NCI-H748 (cell line): ENCODE measurements around the gene TNFRSF25.
"Not testable (repeated sequence)": the region's sequence is repeated elsewhere in the genome, so short reads cannot be mapped to it uniquely, and the experiment has no call there.

Experiments used
- DNase-seq: peaks from one replicate; lab custom pipeline; 2025; ENCODE audit not compliant: unreplicated experiment; lab: John Stamatoyannopoulos, UW

The TNFRSF25 gene

DNA sequence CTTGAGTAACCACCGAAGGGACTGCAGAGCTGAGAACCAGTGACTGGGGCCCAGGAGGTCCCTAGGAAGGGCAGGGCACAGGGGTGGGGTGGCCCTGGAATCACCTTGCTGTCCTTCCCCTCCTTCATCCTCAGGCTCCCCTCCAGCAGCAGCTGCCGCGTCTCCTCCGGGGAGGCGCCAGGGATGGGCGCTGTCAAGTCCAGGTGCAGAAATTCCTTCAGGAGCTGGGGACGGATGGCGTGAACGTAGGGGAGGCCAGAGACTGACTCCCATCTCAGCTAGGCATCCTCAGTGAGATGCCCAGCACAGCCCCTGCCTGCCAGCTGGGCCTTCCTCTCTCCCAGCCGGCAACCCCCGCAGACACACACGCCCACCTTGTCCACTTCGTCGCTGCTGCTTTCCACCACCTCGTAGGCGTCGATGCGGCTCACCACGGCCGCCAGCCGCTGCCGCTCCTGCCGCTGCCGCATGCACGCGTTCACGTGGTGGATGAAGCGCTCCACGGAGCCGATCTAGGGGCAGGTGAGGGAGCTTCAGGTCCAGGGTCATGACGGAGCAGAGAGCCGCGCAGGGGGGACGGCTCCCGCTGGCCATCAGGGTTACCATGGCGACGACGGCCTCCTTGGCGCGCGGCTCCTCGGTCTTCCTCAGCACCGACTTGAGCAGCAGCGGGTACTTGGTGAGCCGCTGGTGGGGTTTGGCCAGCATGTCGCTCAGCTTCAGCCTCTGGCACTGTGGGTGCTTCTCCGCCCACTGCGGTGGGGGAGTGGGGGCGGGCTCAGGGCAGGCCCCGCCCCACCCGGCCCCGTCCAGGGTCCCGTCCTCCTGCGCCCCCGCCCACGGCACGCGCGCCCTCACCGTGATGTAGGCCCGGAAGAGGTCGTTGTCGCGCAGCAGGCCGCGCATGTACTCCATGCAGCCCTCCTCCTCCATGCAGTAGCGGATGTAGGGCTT is 4.4 kb upstream of the TNFRSF25 start:
- DNase-seq, result no peak

DNA sequence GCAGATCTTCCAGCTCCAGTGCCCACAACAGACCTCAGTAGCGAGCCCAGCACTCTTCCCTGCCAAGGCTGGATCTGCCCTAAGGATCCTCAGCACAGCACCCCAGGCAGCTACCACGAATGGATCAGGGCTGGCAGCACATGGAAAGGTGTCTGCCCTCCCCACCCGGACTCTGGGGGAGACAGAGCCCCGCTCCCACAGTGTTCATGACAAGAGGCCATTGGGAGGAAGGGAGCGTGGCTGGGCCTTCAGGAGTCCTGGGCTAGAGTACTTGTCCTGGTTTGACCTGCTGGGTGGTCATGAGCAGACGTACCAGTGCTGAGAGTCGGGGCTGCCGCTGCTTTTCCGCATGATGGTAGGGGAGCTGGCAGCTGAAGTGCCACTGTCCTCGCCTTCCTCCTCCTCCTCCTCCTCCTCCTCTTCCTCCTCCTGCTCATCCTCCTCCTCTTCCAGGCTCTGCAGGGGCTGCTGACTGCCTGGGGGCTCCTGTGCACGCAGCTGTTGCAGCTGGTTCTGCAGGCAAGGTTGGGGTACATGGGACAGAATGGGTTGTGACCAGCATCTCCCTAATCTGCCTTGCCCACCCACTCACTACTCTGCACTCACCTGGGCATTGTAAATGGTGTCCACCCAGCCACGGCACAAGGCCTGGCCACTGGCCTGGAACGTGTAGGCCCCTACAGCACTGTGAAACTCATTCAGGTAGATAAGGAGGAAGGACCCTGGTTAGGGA is 2.9 kb upstream of the TNFRSF25 start:
- no peak for DNase-seq

DNA sequence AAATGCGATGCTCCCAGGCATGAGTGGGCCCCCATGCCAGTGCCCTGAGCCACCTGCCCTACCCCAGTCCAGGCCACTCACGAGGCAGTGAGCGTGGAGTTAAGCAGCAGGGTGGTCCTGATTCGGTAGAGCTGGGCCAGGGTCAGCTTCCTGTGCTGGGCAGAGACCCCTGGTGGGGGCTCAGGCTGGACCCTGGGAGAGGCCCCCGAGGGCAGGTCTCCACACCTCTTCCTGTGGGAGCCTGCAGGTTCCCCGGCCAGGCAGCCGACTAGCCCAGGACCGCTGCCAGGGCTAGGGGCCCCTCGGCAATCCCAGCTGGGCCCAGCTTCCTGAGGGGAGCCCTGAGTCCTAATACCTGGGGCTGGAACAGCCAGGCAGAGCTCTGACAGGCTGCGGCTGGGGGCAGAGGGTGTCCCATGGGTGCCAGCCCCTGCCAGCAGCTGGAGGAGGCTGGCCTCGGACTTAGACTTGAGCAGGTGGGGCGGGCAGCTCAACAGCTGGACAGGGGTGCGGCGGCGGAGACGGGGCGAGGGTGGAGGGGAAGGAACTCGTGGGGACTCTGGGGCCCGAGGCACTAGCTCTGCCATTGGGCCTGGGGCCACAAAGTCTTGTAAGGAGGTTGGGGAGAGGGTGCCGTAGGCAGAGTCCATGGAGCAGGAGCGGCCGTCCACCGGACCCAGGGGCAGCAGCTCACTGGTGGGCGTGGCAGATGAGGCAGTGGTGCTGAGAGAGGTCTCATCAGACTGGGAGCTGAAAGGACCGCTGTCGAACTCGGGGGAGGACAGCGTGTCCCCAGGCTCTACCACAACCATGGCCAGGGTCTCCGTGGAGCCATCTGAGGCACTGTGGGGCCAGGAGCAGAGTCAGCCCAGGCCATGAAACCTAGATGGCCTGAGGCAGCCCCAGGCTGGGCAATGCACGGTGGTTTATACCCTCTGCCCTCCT is 2.0 kb upstream of the TNFRSF25 start:
- DNase-seq, result no peak

DNA sequence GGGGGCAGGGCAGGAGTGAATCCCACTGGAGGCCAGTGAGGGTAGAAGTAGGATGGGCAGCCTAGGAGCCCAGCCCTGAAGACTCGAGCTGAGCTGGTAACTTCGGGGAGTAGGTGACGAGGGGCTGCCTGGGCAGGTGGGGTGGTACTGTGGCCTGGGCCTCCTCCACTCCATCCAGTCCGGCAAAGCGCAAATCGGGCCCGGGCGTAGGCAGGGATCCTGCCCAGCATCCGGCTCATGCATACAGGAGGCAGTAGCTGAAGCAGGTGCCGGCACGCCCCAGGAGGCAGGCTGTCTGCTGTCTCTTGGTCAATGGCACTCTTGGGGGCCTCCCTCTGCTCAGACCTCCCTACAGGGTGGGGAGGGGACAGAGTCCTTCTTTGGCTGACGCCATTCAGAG is 1.3 kb upstream of the TNFRSF25 start:
- DNase-seq, result no peak

DNA sequence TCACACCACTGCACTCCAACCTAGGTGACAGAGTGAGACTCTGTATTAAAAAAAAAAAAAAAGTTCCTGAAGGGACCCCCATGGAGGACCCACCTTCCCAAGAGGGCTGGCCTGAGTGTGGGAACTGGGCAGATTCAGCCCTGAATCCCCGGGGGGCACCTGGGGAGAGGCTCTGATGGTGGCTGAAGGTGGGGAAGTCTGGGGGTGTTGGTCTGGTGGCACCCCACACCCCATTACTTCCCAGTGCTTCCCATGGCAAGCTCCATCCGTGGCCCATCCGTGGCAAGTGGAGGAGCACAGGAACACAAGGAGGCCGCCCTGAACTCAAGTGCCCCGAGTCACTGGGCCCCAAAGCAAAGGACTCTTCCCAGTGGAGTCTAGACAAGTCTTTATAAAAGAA is 778 bp upstream of the TNFRSF25 start:
- no peak for DNase-seq

DNA sequence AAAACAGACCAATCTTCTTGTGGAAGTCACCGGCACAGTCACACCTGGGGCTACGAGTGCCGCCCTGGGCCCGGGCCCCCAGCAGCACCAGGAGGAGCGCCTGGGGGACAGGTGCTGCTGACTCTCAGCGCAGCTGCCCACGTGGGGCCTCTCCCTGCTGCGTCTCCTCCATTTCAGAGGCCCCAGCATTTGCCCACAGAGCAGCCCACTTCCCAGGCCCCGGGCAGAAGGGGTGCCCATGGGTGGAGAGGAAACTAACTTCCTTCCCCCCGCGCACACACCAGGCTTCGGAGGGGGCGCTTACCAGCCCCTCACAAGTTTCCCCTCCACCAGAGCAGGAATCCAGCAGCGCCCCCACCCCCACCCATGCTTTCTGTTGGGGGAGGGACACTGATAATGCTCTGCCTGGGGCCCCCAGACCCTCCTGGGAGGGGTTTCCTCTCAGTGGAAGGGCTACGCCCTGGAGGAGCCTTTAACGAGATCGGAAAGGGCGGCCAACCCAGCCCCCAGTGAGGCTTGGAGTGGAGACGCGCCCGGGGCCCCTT is 440 bp downstream of the TNFRSF25 start:
- DNase-seq, result no peak

DNA sequence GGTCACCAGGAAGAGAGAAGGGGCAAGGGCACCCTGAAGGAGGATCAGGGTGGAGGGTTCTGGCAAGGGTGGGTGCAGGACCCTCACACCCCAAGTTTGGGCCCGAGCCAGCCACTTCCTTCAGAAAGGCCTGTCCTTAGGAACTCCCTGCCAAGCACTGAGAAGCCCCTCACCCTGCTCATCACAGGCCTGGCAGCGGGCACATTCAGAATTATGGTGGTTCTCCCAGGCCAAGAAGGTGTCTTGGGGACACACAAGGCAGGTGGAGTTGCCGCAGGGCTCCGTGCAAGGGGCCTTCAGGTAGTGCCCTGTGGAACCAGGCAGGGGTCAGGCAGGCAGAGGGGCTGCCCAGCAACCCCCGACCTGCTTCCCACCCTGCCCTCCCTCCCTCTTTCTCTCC is 1.1 kb downstream of the TNFRSF25 start:
- no peak for DNase-seq

DNA sequence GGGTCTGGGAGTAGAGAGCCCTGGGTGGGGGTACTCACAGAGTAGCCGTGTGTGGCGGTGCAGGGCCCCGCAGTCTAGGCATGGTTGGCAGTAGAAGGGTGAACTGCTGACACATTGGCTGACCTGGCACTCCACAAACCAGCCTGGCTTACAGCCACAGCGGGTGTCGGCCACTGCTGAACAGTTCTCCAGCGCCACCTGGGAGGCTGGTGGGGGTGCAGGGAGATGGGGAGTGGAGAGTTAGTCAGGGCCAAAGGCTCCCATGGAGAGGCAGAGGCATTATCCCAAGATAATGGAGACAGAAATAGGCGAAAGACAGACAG is 1.5 kb downstream of the TNFRSF25 start:
- DNase-seq, result no peak

DNA sequence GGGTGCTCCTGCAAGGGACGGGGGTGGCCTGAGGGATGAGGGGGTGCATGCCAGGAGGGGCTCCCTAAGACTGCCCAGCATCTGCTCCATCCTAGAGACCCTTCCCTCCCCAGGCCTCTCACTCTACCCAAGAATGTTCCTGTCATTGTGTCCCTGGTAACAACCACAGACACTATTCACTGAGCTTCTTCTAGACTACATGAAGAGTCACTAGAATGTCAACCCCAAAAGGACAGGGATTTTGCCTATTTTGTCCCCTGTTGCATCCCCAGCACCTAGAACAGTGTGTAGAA is 2.9 kb downstream of the TNFRSF25 start:
- no peak for DNase-seq

DNA sequence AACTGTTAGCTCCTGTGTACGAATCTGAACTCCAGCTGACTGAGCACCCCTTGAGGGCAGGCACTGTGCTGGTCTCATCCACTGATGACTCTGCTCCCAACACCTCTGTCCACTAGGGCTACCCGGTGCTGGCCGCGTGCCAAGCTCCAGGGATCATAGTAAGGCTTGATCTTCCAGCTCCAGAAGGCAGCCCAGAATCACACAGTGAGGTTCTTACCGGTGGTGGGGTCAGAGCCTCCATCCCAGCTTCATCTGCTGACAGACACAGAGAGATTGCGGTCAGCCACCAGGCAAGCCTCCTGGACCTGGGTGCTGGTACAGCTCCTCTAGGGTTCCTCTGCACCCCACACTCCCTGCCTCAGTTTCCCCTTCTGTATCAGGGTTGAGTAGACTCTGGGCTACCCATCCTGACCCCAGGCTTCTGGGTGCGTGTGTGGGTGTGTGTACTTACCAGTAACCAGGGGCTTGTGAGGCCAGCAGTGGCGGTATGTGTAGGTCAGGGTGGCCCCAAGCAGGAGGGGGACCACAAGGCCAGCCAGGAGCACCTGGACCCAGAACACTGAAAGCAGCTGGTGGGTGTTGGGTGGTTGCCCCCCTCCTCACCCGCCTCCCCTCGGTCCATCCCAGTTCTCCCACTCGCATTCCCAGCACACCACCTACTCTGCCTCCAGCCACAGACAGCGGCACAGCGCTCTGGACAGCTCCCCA is 3.4 kb downstream of the TNFRSF25 start:
- no peak for DNase-seq

DNA sequence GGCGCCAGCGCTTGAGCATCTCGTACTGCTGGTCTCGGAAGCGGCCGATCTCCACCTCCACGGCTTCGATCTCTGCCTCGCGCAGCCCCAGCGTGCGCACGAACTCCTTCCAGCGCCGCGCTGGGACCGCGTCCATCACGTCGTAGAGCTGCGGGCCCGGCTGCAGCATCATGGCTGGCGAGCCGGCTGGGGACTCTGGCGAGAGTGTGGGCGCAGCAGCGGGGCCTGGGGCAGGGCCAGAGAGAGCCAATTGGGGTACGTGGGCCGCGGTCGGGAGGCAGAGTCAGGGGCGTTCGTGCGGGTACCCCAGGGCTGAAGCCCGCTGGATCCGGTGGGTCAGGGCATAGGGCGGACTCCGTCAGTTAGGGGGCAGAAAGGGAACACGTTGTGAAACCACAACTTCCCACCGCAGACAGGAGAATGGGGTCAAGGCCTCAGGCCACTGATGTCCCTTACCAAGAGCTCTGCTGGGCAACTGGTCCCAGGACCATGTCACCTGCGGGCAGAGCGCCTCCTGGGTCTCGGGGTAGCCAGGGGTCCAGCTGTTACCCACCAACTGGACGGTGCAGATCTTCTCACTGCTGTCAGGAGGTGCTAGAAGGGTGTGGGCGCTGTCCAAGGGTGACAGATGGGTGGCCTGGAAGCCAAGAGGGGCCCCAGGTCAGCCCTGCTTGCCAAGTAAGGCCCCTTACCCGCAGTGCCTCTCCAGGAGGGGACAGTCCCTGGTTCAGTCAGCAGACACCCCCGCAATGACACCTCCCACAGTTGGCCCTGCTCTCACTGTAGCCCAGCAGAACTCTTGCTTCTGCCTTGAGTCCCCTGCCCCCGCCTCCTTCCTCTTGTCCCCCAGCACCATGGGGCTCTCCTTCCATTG is 4.2 kb downstream of the TNFRSF25 start:
- no peak for DNase-seq

DNA sequence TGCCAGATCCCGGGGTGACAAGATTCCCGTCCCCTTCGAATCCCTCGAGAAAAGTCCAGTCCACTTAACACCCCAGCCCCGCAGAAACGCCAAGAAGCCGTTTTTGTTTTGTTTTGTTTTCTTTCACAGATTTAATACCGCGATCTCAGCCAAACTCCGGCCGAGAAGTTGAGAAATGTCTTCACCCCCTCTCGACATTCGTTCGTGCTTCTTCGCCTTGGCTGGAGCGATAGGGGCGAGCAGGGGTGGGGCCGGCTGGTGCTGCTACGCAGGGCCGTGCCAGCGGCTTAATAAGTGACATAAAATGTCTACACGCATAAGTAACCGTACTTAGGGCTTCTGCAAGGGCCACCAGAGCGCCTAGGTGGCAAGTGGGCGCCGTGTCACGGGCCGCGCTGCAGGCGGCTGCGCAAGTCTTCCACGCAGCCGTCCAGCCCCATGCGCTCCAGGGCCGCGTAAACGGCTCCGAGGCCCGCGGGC is 4.9 kb downstream of the TNFRSF25 start:
- DNase-seq, result no peak

DNA sequence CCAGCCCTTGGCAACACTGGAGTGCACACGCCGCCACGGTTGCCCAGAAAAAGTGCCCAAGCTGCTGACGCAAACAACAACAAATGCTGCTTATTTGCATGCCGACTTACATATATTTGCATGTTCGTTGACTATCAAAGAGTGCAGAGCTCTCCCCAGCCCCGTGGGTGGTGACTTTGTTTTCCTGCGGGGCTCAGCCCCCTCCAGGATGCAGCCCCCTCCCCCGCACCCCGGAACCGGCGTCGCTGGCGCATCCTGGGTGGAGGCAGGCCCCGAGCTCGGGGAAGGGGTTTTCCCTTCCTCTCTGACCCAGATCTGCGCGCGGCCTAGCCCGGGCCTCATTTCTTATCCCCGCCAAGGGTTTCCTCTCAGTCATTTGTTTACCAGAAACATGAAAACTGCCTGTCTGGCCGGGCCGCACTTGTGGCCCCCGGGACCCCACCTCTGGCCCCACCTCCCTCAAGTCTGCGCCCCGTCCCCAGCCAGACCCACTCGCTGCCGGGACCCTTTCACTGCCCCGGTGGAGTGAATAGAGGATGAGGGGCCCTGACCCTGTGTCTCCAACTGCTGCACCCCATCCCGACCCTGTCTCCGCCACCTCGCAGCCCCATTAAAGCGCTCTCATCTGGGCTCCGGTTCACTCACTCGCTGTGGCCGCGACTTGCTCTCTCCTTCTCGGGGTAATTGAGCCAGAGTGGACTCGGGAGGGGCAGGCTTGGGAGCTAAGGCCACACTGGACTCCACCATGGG is 5.5 kb downstream of the TNFRSF25 start:
- no peak for DNase-seq

DNA sequence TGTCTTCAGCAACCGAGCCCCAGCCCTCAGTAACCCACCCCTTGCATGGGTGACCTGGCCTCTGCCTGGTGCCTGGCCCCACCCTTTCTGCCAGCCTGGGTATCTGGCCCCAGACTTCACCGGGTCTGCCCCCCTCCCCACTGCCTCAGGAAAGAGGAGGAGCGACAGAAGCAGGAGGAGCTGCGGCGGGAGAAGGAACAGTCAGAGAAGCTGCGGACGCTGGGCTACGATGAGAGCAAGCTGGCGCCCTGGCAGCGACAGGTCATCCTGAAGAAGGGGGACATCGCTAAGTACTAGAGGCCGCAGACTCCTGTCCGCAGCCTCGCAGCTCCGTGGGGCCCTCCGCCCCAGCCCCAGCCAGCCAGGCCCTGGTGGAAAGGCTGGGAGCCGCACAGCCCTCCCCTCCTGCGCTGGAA is 6.1 kb downstream of the TNFRSF25 start:
- no peak for DNase-seq

DNA sequence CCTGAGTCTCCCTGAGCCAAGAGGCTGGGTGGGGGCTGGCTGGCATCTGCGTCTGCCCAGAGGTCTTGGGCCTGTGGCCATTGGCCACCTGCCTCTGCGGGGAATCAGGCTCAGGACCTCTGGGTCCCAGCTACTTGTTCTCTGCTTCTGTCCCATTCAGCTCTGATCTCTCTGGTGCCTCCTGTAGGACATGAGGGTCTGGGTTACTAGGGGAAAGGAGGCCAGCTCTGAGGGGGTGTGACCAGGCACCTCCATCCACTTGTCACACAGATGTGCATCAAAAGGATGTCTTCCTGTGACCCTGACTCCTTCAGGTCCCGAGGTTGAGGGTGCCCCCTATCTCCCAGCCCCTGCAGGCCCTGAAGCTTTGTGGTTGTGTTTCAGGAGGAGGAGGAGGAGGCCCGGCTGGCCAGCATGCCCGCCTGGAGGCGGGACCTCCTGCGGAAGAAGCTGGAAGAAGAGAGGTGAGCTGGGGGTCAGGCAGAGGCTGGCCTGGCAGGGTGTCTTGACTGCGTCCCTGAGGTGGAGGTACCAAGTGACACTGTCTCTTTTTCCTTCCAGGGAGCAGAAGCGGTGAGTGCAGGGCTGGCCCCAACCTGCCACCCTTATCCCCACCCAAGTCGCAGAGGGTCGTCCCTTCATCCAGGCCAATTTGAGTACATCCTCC is 9.0 kb downstream of the TNFRSF25 start:
- no peak for DNase-seq

DNA sequence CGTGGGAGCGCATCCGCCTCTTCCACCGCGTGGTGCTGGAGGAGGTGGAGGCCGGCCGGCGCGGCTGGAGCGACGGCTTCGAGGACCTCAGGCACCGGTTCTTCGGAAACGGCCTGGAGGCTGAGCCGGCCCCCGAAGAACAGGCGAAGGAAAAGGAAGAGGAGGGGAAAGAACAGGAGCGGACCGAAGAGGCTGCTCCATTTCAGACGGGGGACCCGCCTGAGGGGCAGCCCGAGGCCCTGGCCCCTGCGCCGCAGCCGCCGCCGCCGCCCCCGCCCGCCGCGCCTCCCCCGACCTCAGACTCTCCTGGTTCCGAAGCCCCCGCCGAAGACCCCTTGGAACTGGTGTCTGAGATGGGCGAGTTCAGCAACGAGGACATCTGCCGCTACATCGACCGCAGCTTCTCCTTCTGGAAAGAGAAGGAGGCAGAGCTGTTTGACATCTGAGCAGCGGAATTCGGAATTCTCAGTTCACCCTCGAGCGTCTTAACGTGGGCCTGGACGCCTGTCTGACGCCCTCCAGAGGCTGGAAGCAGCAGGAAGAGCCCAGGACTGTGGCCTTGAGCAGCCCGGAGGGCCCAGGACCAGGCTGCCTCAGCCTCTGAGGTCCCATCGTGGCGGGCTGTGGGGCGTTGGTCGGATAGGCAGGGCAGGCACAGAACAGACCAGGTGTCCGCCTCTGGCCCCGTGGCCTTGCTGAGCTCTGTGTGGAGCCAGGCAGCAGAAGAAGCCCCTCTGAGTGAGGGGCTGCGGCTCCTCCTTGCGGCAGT is 10.0 kb downstream of the TNFRSF25 start:
- DNase-seq, result not testable (repeated sequence)
